Calu3 (cell line): ENCODE results near the gene RSPH1. TPM values are rescaled to one million over a fixed set of nuclear protein-coding genes. Genes with fewer than 3 reads are reported as not detected.

Experiments used
- BruUV-seq: library from RNA; stranded (reverse); fragments of 400-500 nt; replicated peaks from 2 replicates; lab custom pipeline; 2021; lab: Mats Ljungman, UMichigan
- CTCF ChIA-PET: fragments of 300-600 bp; sonication (Branson Sonifier 250); formaldehyde crosslinking; loops from one replicate; lab custom pipeline; 2022; ENCODE audit warnings: antibody characterized with exemption; lab: Charles Lee
- DNase-seq: peaks from one replicate; pipeline ENCODE4 v3.0.0; 2022
- H3K27ac Mint-ChIP-seq: one replicate; pipeline ENCODE4 v1.8.0; 2022; ENCODE audit warnings: mixed read lengths; ENCODE audit not compliant: unreplicated experiment
- H3K27me3 Mint-ChIP-seq: one replicate; pipeline ENCODE4 v1.8.0; 2022; ENCODE audit warnings: mixed read lengths; ENCODE audit not compliant: unreplicated experiment
- H3K36me3 Mint-ChIP-seq: one replicate; pipeline ENCODE4 v1.8.0; 2022; ENCODE audit warnings: mild to moderate bottlenecking, moderate library complexity, mixed read lengths; ENCODE audit not compliant: insufficient read depth, unreplicated experiment
- H3K4me1 Mint-ChIP-seq: one replicate; pipeline ENCODE4 v1.8.0; 2022; ENCODE audit warnings: mild to moderate bottlenecking, low read depth, mixed read lengths; ENCODE audit not compliant: unreplicated experiment
- H3K4me3 Mint-ChIP-seq: one replicate; pipeline ENCODE4 v1.8.0; 2022; ENCODE audit warnings: mild to moderate bottlenecking, low read depth, moderate library complexity, mixed read lengths; ENCODE audit not compliant: unreplicated experiment
- H3K9me3 Mint-ChIP-seq: one replicate; pipeline ENCODE4 v1.8.0; 2022; ENCODE audit warnings: low read depth, mixed read lengths; ENCODE audit not compliant: unreplicated experiment
- intact Hi-C: fragments of 100-400 bp; cut with micrococcal nuclease; formaldehyde crosslinking; loops from one replicate; pipeline ENCODE4 v1.10.0; 2022; ENCODE audit not compliant: unreplicated experiment
- total RNA-seq: library from RNA; stranded (reverse); gene quantifications from 2 replicates; pipeline ENCODE4 v1.2.3, GENCODE V29; 2022
- TF ChIP-seq, protein P1 (sequence below): fragments of 200-600 bp; IDR thresholded peaks from one replicate; pipeline ENCODE4 v1.8.0; 2022; ENCODE audit warnings: antibody characterized with exemption; ENCODE audit not compliant: unreplicated experiment

Gene RSPH1
- total RNA-seq, 1 experiment from 2014 or later = 2.2 TPM

DNA sequence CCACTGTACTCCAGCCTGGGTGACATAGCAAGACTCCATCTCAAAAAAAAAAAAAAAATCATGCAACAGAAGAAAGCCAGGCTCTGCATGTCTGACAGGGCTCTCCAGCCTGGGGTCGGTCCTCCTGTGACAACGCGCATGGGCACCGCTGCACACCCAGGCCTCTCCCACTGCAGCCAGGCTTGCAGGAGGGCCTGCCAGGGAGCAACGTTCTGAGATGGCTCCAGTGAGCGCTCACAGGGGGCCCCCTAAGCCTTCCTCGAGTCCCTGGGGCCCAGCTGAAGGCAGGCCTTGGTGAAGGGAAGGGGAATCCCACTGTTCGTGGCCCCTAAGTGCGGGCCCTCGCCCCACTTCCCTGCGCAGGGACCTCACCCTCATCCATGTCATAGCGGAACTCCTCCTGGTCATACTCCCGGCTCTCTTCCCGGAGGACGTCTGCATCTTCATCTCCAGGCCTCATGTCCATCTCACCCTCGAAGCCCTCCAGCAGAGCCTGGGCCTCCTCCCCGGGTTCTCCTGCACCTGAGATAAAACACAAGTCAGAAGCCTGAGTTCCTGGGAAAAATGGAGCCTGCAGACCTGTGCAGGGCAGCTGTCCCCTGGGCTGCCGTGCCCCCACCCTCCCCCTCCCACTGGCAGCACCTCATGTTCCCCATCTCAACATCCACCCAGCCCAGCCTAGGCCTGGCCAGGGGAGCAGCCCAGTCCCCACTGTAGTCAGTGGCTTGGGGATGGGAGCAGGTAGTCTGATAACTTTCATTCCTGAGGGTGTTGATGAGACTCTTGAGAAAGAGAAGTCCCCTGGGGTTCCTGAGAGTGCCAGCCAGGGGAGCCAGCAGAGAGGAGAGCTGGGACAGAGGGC, 20.3 kb downstream of the RSPH1 start:
- CTCF ChIA-PET = interaction anchor here (0.7 kb wide), 1 partner anchor 50 kb away, joined by 7 read pairs; no protein-coding TSS in a partner anchor
- Mint-ChIP-seq H3K9me3 (peaks cover 3% of the 10 kb centered on the region), H3K36me3 (peaks cover 6% of the 10 kb centered on the region), H3K4me1 (peaks cover 23% of the 10 kb centered on the region), H3K27me3 (no peaks in the 10 kb centered on the region), H3K27ac (no peak overlapping the region), H3K4me3 (no peak overlapping the region)
- DNase-seq = no peak
- intact Hi-C loops = no loop called here
- TF ChIP-seq, protein P1, sequence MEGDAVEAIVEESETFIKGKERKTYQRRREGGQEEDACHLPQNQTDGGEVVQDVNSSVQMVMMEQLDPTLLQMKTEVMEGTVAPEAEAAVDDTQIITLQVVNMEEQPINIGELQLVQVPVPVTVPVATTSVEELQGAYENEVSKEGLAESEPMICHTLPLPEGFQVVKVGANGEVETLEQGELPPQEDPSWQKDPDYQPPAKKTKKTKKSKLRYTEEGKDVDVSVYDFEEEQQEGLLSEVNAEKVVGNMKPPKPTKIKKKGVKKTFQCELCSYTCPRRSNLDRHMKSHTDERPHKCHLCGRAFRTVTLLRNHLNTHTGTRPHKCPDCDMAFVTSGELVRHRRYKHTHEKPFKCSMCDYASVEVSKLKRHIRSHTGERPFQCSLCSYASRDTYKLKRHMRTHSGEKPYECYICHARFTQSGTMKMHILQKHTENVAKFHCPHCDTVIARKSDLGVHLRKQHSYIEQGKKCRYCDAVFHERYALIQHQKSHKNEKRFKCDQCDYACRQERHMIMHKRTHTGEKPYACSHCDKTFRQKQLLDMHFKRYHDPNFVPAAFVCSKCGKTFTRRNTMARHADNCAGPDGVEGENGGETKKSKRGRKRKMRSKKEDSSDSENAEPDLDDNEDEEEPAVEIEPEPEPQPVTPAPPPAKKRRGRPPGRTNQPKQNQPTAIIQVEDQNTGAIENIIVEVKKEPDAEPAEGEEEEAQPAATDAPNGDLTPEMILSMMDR = no peak
- BruUV-seq = no TSS peak

- Mint-ChIP-seq H3K27ac (peak overlapping the region; percentile 90), H3K4me1 (peaks cover 23% of the 10 kb centered on the region), H3K9me3 (peaks cover 3% of the 10 kb centered on the region), H3K36me3 (peaks cover 6% of the 10 kb centered on the region), H3K4me3 (no peak overlapping the region), H3K27me3 (no peaks in the 10 kb centered on the region)
- BruUV-seq = no TSS peak
- CTCF ChIA-PET = no interaction called here
- intact Hi-C loops = no loop called here
- DNase-seq = no peak
- TF ChIP-seq, protein P1 = no peak
These were observed 21.0 kb downstream of the RSPH1 start for GRCh38 chr21:42475036-42475435.

DNA sequence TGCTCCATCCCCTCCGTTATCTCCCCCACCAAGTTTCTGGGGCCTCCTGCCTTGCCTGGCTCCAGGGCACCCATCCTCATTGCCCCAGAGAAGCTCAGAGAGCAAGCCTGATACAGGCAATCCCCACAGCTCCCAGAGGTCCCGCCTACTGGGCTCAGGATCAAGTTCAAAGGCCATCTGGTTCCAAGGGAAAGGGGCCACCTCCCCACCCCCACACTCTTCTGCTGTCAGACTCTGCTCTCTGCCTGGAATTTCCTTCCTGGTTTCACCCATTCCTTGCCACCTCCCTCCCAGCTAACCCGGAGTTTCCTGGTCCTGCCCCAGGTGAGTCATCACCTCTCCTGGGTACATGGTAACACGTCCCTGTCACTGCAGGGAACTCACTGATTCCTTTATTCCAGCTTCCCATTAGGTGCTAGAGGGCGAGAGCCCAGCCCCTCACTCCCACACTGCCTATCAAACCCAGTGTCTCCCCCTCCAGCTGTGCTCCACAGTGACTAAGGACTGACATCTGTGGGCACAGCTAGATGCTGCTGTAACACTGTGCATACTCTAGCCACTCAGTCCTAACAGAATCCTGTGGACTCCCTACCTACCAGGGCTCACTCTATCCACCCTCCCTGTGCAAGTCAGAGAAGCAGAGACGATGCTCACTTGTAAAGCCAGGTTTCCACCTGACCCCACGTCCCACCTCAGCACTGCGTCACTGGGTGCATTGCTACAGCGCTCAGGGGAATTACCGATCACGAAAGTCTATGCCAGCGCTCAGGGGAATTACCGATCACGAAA, 21.8 kb downstream of the RSPH1 start:
- CTCF ChIA-PET = interaction anchor here (0.6 to 1.0 kb wide), 4 partner anchors 12 to 299 kb away, joined by 3 to 5 read pairs (median 4); partner anchors contain the start of gene RSPH1
- Mint-ChIP-seq H3K9me3 (no peaks in the 10 kb centered on the region), H3K36me3 (peaks cover 6% of the 10 kb centered on the region), H3K4me3 (peak overlapping the region; percentile 41), H3K27ac (peak overlapping the region; percentile 90), H3K4me1 (peaks cover 26% of the 10 kb centered on the region), H3K27me3 (no peaks in the 10 kb centered on the region)
- DNase-seq = peak; percentile 76
- TF ChIP-seq, protein P1 = no peak
- no TSS peak for BruUV-seq
- intact Hi-C loops = no loop called here

GRCh38 chr21:42473498-42474042, 22.5 kb downstream of the RSPH1 start:
- Mint-ChIP-seq H3K27me3 (no peaks in the 10 kb centered on the region), H3K36me3 (peaks cover 6% of the 10 kb centered on the region), H3K4me1 (peaks cover 33% of the 10 kb centered on the region), H3K9me3 (no peaks in the 10 kb centered on the region), H3K27ac (peak overlapping the region; percentile 90), H3K4me3 (peak overlapping the region; percentile 41)
- CTCF ChIA-PET = interaction anchor here (0.7 to 1.0 kb wide), 3 partner anchors 12 to 260 kb away, joined by 3 to 4 read pairs (median 4); partner anchors contain the start of gene RSPH1
- BruUV-seq = no TSS peak
- TF ChIP-seq, protein P1 = no peak
- intact Hi-C loops = no loop called here
- DNase-seq = no peak
